ENCODE results near the gene EPB41L3.

- TF ChIP-seq MAX (IDR thresholded peaks at IDR 0.05) (no peak), USF1 (IDR thresholded peaks at IDR 0.05) (no peak), YY1 (IDR thresholded peaks at IDR 0.05; ENCODE audit: low read depth) (no peak), TEAD4 (IDR thresholded peaks at IDR 0.05) (no peak), REST (IDR thresholded peaks at IDR 0.05; ENCODE audit: low read depth) (no peak), EP300 (IDR thresholded peaks at IDR 0.05; ENCODE audit: borderline replicate concordance) (no peak), TAF1 (IDR thresholded peaks at IDR 0.05; ENCODE audit: low read depth) (no peak), EGR1 (IDR thresholded peaks at IDR 0.05) (no peak), RAD21 (IDR thresholded peaks at IDR 0.05; ENCODE audit: low read depth) (no peak), CREB1 (IDR thresholded peaks at IDR 0.05; ENCODE audit: low read depth) (no peak), FOXM1 (IDR thresholded peaks at IDR 0.05; ENCODE audit: borderline replicate concordance, low read depth) (no peak), CEBPB (IDR thresholded peaks at IDR 0.05) (no peak)
Measured at GRCh38 chr18:5425721-5426120, 118.1 kb downstream of the EPB41L3 start.

Data from Ishikawa (cell line).